Endodermal cell (in vitro differentiated cells): Measurements from ENCODE around the gene ZNF582. TPM values are rescaled to one million over a fixed set of nuclear protein-coding genes. Genes with fewer than 3 reads are reported as not detected.

Experiments
- DNase-seq: peaks from one replicate; pipeline ENCODE4 v3.0.0-alpha.2; 2017
- H3K27ac ChIP-seq: 2 replicates; pipeline ENCODE4 v1.5.1; 2013; ENCODE audit warnings: mild to moderate bottlenecking, low read depth, low read length, moderate library complexity
- H3K27me3 ChIP-seq: 2 replicates; pipeline ENCODE4 v1.6.1; 2013; ENCODE audit warnings: mild to moderate bottlenecking, low read length, moderate library complexity; ENCODE audit not compliant: insufficient read depth, control insufficient read depth, poor library complexity, severe bottlenecking
- H3K36me3 ChIP-seq: 2 replicates; pipeline ENCODE4 v1.7.0; 2013; ENCODE audit warnings: mild to moderate bottlenecking, low read length, moderate library complexity; ENCODE audit not compliant: control insufficient read depth, insufficient read depth
- H3K4me1 ChIP-seq: one replicate; pipeline ENCODE4 v1.7.0; 2013; ENCODE audit warnings: low read length; ENCODE audit not compliant: control insufficient read depth, insufficient read depth
- H3K4me3 ChIP-seq: 2 replicates; pipeline ENCODE4 v1.5.1; 2013; ENCODE audit warnings: mild to moderate bottlenecking, low read length, moderate library complexity
- H3K9ac ChIP-seq: 2 replicates; pipeline ENCODE4 v1.6.1; 2013; ENCODE audit warnings: mild to moderate bottlenecking, low read length, moderate library complexity; ENCODE audit not compliant: poor library complexity, severe bottlenecking; ENCODE audit errors: extremely low read depth
- H3K9me3 ChIP-seq: 2 replicates; pipeline ENCODE4 v1.6.1; 2013; ENCODE audit warnings: mild to moderate bottlenecking, low read length, moderate library complexity; ENCODE audit not compliant: control insufficient read depth
- H3K27ac Mint-ChIP-seq: 2 replicates; pipeline ENCODE4 v1.8.0; 2020; ENCODE audit warnings: mixed read lengths
- H3K27me3 Mint-ChIP-seq: 2 replicates; pipeline ENCODE4 v1.8.0; 2021; ENCODE audit warnings: mild to moderate bottlenecking, mixed read lengths; ENCODE audit not compliant: insufficient read depth
- H3K36me3 Mint-ChIP-seq: 2 replicates; pipeline ENCODE4 v1.8.0; 2020; ENCODE audit warnings: low read depth, mixed read lengths
- H3K4me1 Mint-ChIP-seq: 2 replicates; pipeline ENCODE4 v1.8.0; 2020; ENCODE audit warnings: mixed read lengths
- H3K4me3 Mint-ChIP-seq: 2 replicates; pipeline ENCODE4 v1.8.0; 2020; ENCODE audit warnings: mild to moderate bottlenecking, moderate library complexity, mixed read lengths
- H3K9me3 Mint-ChIP-seq: 2 replicates; pipeline ENCODE4 v1.8.0; 2020; ENCODE audit warnings: mild to moderate bottlenecking, mixed read lengths
- WGBS, 2 experiments: methylation state at CpG; one replicate each; pipeline versions ENCODE4 v1.1.5 to v1.1.7; 2013; ENCODE audit warnings: missing lambda C conversion rate in 2 of 2, mixed read lengths in 1 of 2; ENCODE audit not compliant: insufficient coverage in 1 of 2, insufficient read length in 1 of 2; 5-methylcytosine and 5-hydroxymethylcytosine counted together
- total RNA-seq, 2 donors: library from RNA; stranded (reverse); fragmentation: NEBNext Ultra II Directional in 1 of 2; extraction: Animal tissue kit (Norgen Biotek cat#: 25700) in 1 of 2; gene quantifications; 2 replicates in 1 of 2; 3 replicates in 1 of 2; pipeline ENCODE4 v1.2.1, GENCODE V29; 2021
- TF ChIP-seq, protein P1 (sequence below): fragments of 200-600 bp; sonication (generic); conservative IDR thresholded peaks from 2 replicates; pipeline ENCODE4 v1.5.0; 2021; ENCODE audit warnings: antibody characterized with exemption, mild to moderate bottlenecking

The ZNF582 gene
- total RNA-seq, 2 donors from 2014 or later, result 6.4 to 6.8 TPM

DNA sequence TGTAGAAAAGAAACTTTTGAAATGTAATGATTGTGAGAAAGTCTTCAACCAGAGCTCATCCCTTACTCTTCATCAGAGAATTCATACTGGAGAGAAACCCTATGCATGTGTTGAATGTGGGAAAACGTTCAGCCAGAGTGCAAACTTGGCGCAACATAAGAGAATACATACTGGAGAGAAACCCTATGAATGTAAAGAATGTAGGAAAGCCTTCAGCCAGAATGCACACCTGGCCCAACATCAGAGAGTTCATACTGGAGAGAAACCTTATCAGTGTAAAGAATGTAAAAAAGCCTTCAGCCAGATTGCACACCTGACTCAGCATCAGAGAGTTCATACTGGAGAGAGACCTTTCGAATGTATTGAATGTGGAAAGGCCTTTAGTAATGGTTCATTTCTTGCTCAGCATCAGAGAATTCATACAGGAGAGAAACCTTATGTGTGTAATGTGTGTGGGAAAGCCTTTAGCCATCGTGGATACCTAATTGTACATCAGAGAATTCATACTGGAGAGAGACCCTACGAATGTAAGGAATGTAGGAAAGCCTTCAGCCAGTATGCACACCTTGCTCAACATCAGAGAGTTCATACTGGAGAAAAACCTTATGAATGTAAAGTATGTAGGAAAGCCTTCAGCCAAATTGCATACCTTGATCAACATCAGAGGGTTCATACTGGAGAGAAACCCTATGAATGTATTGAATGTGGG, 30.1 kb upstream of the ZNF582 start:
- WGBS, 2 experiments, result 88 to 95% methylated on average over 5 of the region's 5 CpGs
- peaks cover 47% of the 10 kb centered on the region for H3K36me3 ChIP-seq
- no peak overlapping the region for H3K4me3 Mint-ChIP-seq

DNA sequence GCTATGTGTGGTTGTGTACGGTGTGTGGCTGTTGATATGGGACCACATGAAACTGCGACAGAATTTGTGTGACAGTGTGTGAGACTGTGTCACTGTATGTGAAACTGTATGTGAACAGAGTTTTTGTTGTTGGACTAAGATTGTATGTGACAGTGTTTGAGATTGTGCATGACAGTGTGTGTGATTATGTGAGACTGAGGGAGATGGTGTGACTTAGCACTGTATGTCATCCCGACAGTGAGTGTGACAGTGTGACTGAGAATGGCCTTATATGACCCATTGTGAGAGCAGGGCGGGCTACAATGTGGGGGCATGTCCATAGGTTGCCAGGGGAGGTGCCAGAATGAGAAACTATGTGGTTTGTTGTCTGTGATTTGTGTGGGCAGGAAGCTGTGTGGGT, 11.7 kb upstream of the ZNF582 start:
- TF ChIP-seq, protein P1, sequence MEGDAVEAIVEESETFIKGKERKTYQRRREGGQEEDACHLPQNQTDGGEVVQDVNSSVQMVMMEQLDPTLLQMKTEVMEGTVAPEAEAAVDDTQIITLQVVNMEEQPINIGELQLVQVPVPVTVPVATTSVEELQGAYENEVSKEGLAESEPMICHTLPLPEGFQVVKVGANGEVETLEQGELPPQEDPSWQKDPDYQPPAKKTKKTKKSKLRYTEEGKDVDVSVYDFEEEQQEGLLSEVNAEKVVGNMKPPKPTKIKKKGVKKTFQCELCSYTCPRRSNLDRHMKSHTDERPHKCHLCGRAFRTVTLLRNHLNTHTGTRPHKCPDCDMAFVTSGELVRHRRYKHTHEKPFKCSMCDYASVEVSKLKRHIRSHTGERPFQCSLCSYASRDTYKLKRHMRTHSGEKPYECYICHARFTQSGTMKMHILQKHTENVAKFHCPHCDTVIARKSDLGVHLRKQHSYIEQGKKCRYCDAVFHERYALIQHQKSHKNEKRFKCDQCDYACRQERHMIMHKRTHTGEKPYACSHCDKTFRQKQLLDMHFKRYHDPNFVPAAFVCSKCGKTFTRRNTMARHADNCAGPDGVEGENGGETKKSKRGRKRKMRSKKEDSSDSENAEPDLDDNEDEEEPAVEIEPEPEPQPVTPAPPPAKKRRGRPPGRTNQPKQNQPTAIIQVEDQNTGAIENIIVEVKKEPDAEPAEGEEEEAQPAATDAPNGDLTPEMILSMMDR, result no peak
- Mint-ChIP-seq H3K27ac (no peak overlapping the region), H3K9me3 (peaks cover 84% of the 10 kb centered on the region), H3K27me3 (no peaks in the 10 kb centered on the region), H3K4me1 (peaks cover 8% of the 10 kb centered on the region), H3K36me3 (peaks cover 67% of the 10 kb centered on the region), H3K4me3 (peak overlapping the region; percentile 80)
- Histone ChIP-seq H3K9me3 (peaks cover 84% of the 10 kb centered on the region), H3K27ac (no peak overlapping the region), H3K4me1 (no peaks in the 10 kb centered on the region), H3K27me3 (no peaks in the 10 kb centered on the region), H3K9ac (no peak overlapping the region), H3K4me3 (peak overlapping the region; percentile 91), H3K36me3 (peaks cover 38% of the 10 kb centered on the region)
- no peak for DNase-seq
- WGBS, 2 experiments, result 91 to 96% methylated on average over 4 of the region's 4 CpGs

More for the DNA sequence above, 30.1 kb upstream of the ZNF582 start:
- H3K4me1 ChIP-seq, result no peaks in the 10 kb centered on the region
- no peaks in the 10 kb centered on the region for H3K27me3 ChIP-seq
- H3K27me3 Mint-ChIP-seq, result no peaks in the 10 kb centered on the region
- no peak overlapping the region for H3K27ac Mint-ChIP-seq
- H3K4me1 Mint-ChIP-seq, result no peaks in the 10 kb centered on the region
- no peak for DNase-seq
- peaks cover 98% of the 10 kb centered on the region for H3K9me3 Mint-ChIP-seq
- peaks cover 56% of the 10 kb centered on the region for H3K36me3 Mint-ChIP-seq
- H3K27ac ChIP-seq, result no peak overlapping the region
- TF ChIP-seq, protein P1, result no peak
- peaks cover 100% of the 10 kb centered on the region for H3K9me3 ChIP-seq
- peak overlapping the region; percentile 50 for H3K4me3 ChIP-seq
- no peak overlapping the region for H3K9ac ChIP-seq

DNA sequence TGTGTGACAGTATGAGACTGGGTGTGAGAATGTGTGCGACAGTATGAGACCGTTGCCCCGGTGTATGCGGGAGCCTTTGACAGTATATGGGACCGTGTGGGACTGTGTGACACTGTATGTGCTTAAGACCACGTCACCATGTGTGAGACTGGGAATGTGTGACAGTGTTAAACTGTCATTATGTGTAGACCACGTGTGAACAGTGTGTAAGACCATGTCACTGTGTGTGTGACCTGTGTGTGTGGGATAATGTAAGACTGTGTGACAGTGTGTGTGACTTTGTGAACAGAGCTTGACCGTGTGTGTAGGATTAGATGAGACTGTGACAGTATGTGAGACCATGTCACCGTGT, 11.3 kb upstream of the ZNF582 start:
- Mint-ChIP-seq H3K4me1 (peaks cover 8% of the 10 kb centered on the region), H3K4me3 (peak overlapping the region; percentile 80), H3K36me3 (peaks cover 67% of the 10 kb centered on the region), H3K9me3 (peaks cover 84% of the 10 kb centered on the region), H3K27me3 (no peaks in the 10 kb centered on the region), H3K27ac (no peak overlapping the region)
- Histone ChIP-seq H3K4me1 (no peaks in the 10 kb centered on the region), H3K9ac (peak overlapping the region; percentile 52), H3K9me3 (peaks cover 85% of the 10 kb centered on the region), H3K27ac (no peak overlapping the region), H3K36me3 (peaks cover 38% of the 10 kb centered on the region), H3K4me3 (peak overlapping the region; percentile 91), H3K27me3 (no peaks in the 10 kb centered on the region)
- TF ChIP-seq, protein P1, result no peak
- DNase-seq, result no peak
- 84 to 90% methylated on average over 8 to 9 of the region's 9 CpGs for WGBS, 2 experiments
